Measurements from ENCODE around the gene PRKCI.
"Not testable (repeated sequence)": the region's sequence is repeated elsewhere in the genome, so short reads cannot be mapped to it uniquely, and the experiment has no call there.

Gene PRKCI

DNA sequence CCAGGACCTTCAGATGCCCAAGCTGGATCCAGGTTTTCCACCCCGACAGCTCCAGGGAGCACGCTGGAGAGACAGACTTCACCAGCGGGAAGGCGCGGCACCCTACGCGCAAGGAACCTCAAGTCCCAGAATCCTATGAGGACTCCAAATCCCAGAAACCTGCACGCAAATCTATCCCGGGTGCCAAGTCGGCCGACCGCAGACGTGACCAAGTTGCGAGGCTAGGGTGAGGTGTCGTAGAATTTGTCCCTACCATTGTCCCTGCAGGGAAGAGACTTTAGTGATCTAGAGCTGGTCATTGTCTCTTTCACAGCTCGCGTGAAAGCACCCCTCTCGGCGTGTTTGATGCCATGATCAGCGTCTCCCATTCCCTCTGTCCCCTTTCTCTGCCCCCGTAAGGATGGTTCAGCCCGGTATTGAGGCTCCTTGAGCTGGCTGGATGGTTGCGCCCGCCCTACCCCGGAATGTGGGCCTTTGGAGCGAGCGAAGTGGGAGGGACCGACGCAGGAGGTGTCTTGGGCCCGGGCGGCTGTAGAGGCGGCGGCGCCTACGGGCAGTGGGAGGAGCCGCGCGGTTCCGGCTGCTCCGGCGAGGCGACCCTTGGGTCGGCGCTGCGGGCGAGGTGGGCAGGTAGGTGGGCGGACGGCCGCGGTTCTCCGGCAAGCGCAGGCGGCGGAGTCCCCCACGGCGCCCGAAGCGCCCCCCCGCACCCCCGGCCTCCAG, at the start of gene PRKCI:
PRKCI (plus strand) TSS at position 501 of the 723 bp plus-strand sequence. CDS start 246 bp downstream, outside the sequence.
- DNase-seq (ENCODE audit: low spot score), result peak; percentile 97

DNA sequence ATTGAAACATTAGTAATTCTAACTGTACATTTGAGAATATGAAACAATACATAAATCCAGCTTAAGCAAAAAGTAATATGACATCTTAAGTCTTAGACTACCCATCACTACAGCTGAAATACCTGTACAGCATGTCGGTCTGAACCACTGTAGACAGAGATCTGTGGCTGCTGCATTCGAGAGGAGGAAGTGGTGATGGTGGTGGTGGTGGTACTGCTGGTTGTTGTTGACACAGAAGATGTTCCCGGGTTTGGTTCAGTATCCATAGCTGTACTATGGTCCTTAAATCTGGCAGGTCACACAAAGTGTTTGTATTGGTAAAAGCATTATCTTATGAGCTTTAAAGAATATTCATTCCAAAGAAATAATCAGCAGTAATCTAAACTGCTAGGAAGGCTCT, 43.6 kb upstream of the PRKCI start:
- DNase-seq (ENCODE audit: low spot score), result no peak

- no peak for DNase-seq (ENCODE audit: low spot score)
Observed at GRCh38 chr3:170179432-170179831, 42.8 kb upstream of the PRKCI start.

- DNase-seq (ENCODE audit: low spot score), result peak; percentile 33
Observed at GRCh38 chr3:170180079-170180907, 41.9 kb upstream of the PRKCI start.

GRCh38 chr3:170180908-170181885, 41.0 kb upstream of the PRKCI start, which contains the start of gene PHC3:
Gene PHC3, minus strand, starts transcription at chr3:170181733. Its CDS starts 18 bp downstream, at chr3:170181715.
- peak; percentile 94 for DNase-seq (ENCODE audit: low spot score)

DNA sequence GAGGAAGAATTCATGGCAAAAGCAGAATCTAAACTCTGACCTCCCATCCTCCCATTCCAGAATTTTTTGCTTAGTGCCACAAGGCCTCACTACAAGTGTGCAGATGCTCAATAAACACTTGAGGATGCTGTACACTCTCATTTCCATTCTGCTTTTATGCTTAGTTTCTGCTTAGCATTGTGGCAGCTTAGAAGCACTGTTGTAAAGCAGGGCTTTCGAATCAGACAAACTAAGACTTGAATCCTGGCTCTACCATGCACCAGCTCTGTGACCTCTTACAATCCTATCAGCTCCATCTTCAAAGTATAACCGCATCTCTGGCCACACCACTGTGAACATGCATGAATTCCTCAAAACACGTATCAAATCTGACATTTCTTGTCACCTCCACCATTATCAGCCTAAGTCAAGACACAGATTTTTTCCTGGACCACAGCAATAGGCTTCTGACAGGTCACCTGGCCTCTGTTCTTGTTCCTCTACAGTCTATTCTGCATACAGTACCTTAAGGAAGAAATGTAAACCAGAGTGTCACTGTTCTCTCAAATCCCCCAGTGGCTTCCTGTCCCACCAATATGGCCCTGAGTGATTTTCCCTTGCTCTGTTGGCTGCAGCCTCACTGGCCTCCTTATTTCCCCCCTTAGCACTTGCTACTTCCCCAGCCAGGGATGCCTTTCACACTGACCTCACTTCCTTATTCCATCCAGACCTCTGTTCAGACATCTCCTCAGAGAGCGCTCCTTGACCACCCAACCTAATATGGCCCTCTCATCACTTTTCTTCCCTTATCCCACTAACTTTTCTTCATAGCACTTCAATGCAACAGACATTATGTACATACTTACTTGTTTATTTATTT, 32.6 kb upstream of the PRKCI start:
- DNase-seq (ENCODE audit: low spot score), result no peak

GRCh38 chr3:170195759-170196158, 26.5 kb upstream of the PRKCI start:
- DNase-seq (ENCODE audit: low spot score), result not testable (repeated sequence)

GRCh38 chr3:170196833-170197232, 25.4 kb upstream of the PRKCI start:
- peak; percentile 68 for DNase-seq (ENCODE audit: low spot score)

DNA sequence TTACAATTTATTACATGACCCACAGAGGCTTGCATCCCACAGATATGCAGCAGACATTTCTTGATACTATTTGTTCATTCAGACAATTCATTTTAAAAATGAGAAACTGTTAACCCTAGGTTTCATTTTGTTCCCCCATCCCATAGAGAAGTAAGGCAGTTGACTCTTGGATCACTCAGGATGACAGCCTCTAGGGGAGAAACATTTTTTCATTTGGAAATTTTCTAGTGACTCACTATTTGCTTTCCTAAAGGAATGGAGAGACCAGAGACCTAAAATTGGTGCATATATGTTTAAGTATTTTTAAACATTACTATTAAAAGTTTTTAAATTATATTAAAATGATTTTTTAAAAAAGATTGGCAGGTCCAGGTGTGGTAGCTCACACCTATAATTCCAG, 21.2 kb upstream of the PRKCI start:
- no peak for DNase-seq (ENCODE audit: low spot score)

DNA sequence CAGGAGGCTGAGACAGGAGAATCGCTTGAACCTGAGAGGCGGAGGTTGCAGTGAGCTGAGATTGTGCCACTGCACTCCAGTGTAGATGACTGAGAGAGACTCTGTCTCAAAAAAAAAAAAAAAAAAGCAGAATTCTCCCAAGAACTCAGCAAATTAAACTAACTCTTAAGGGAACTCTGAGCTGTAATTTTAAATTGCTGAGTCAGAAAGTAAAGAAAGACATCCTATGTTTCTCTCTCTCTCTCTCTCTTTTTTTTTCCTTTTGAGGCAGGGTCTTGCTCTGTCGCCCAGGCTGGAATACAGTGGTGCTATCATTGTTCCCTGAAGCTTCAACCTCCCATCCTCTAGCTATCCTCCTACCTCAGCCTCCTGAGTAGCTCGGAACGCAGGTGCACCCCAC, 20.7 kb upstream of the PRKCI start:
- no peak for DNase-seq (ENCODE audit: low spot score)

DNA sequence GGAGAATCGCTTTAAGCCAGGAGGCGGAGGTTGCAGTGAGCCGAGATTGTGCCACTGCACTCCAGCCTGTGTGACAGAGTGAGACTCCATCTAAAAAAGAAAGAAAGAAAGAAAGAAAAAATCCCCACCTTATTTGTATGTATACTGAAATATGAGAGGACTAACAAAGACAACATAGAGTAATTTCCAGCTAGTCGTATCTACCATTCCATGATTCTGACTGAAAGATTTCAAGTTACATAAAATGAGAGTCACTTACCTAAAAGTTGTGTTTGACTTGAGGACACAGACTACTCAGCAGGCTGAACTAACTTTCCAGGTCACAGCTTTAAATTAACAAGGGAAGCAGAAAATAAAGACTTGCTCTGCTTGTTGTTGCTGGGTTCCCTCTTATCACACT, 18.8 kb upstream of the PRKCI start:
- DNase-seq (ENCODE audit: low spot score), result no peak

- DNase-seq (ENCODE audit: low spot score), result no peak
Observed at GRCh38 chr3:170204023-170204472, 18.2 kb upstream of the PRKCI start.

GRCh38 chr3:170204509-170204908, 17.7 kb upstream of the PRKCI start:
- no peak for DNase-seq (ENCODE audit: low spot score)

DNA sequence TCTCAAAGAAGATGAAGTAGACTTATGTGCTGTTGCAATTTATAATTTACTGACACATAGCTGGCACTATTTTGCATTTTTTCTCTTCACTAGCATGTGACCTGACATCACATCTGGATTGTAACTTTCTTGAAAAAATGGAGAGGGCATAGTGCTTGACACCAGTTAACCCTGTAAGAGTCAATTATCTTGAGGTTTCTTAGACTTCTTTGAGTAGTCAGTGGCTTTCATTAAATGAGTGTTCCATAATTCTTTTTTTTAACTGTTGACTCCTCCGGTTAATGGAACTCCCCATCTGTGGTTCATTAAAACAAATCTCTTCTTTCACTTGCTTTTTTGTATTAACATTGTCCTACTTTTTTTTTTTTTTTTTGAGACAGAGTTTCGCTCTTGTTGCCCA, 16.9 kb upstream of the PRKCI start:
- no peak for DNase-seq (ENCODE audit: low spot score)

DNA sequence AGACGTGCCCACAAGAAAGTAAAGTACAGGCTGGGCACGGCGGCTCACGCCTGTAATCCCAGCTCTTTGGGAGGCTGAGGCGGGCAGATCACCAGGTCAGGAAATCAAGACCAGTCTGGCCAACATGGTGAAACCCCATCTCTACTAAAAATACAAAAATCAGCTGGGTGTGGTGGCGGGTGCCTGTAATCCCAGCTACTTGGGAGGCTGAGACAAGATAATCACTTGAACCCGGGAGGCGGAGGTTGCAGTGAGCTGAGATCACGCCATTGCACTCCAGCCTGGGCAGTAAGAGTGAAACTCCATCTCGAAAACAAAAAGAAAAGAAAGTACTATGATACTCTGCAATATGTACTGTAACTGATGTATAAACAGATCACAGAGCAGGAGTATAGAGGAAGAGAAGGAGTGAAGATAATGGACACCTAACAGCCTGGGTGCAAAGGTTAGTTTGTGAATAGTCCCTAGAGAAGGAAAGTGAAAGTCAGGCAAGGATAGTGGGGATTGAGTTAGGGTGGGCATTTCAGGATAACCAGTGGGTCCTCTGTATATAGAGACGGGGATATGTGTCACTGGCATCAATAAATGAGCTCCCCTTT, 16.0 kb upstream of the PRKCI start:
- not testable (repeated sequence) for DNase-seq (ENCODE audit: low spot score)

- DNase-seq (ENCODE audit: low spot score), result no peak
Observed at GRCh38 chr3:170207717-170208116, 14.5 kb upstream of the PRKCI start.

DNA sequence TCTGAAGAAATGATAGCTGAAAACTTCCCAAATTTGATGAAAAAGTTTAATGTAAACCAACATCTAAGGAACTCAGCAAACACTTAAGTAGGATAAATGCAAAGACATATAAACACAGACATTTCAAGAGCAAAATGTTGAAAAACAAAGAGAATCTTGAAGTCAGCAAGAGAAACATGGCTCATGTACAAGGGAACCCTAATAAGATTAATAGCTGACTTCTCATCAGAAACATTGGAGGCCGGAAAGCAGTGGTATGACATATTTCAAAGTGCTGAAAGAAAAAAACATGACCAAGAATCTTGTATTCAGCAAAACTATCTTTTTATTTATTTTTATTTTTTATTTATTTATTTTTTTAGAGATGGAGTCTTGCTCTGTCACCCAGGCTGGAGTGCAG, 10.6 kb upstream of the PRKCI start:
- no peak for DNase-seq (ENCODE audit: low spot score)

DNA sequence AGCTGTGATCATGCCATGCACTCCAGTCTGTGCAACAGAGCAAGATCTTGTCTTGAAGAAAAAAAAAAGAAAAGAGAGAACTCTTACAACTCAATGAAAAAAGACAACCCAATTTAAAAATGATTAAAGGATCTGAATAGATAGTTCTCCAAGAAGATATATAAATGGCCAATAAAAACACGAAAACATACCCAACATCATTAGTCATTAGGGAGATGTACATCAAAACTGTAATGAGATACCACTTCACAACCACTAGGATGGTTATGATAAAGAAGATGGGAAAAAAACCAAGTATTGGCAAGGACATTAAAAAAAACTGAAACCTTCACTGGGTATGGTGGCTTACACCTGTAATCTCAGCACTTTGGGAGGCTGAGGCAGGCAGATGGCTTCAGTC, 2.4 kb upstream of the PRKCI start:
- no peak for DNase-seq (ENCODE audit: low spot score)

GRCh38 chr3:170220871-170221270, 1.4 kb upstream of the PRKCI start:
- peak; percentile 43 for DNase-seq (ENCODE audit: low spot score)
